ENCODE measurements around the gene INS.

INS gene

GRCh38 chr11:2131371-2132236 is 29.4 kb downstream of the INS start:
- Histone ChIP-seq H3K36me3 (peaks cover 67% of the 10 kb centered on the region), H3K9me3 (no peaks in the 10 kb centered on the region), H3K4me1 (peaks cover 27% of the 10 kb centered on the region), H3K4me3 (ENCODE audit: low read depth, low read length) (no peak overlapping the region), H3K27me3 (no peaks in the 10 kb centered on the region)
- DNase-seq: no peak
- TF ChIP-seq CTCF (IDR thresholded peaks at IDR 0.05; ENCODE audit: low read depth, low read length): no peak

- H3K36me3 ChIP-seq: peaks cover 60% of the 10 kb centered on the region
- no peaks in the 10 kb centered on the region for H3K9me3 ChIP-seq
- H3K4me3 ChIP-seq (ENCODE audit: low read depth, low read length): no peak overlapping the region
- DNase-seq: no peak
- H3K4me1 ChIP-seq: peaks cover 27% of the 10 kb centered on the region
- no peak for TF ChIP-seq CTCF (IDR thresholded peaks at IDR 0.05; ENCODE audit: low read depth, low read length)
- no peaks in the 10 kb centered on the region for H3K27me3 ChIP-seq
These were observed 30.1 kb downstream of the INS start for GRCh38 chr11:2130881-2131352.

- H3K4me1 ChIP-seq: peaks cover 27% of the 10 kb centered on the region
- H3K27me3 ChIP-seq: no peaks in the 10 kb centered on the region
- DNase-seq: no peak
- no peaks in the 10 kb centered on the region for H3K9me3 ChIP-seq
- H3K4me3 ChIP-seq (ENCODE audit: low read depth, low read length): no peak overlapping the region
- TF ChIP-seq CTCF (IDR thresholded peaks at IDR 0.05; ENCODE audit: low read depth, low read length): no peak
- H3K36me3 ChIP-seq: peaks cover 49% of the 10 kb centered on the region
These were observed 31.2 kb downstream of the INS start for GRCh38 chr11:2129699-2130366.

- DNase-seq: no peak
- no peaks in the 10 kb centered on the region for H3K27me3 ChIP-seq
- TF ChIP-seq CTCF (IDR thresholded peaks at IDR 0.05; ENCODE audit: low read depth, low read length): no peak
These were observed 31.7 kb downstream of the INS start for GRCh38 chr11:2129308-2129698.

GRCh38 chr11:2128511-2129307 is 32.3 kb downstream of the INS start:
- H3K27me3 ChIP-seq: no peaks in the 10 kb centered on the region
- TF ChIP-seq CTCF (IDR thresholded peaks at IDR 0.05; ENCODE audit: low read depth, low read length): no peak
- no peak for DNase-seq
- H3K4me3 ChIP-seq (ENCODE audit: low read depth, low read length): no peak overlapping the region
- H3K36me3 ChIP-seq: peaks cover 38% of the 10 kb centered on the region
- H3K4me1 ChIP-seq: peaks cover 27% of the 10 kb centered on the region
- H3K9me3 ChIP-seq: no peaks in the 10 kb centered on the region

More at GRCh38 chr11:2129308-2129698, 31.7 kb downstream of the INS start:
- peaks cover 44% of the 10 kb centered on the region for H3K36me3 ChIP-seq
- no peaks in the 10 kb centered on the region for H3K9me3 ChIP-seq
- no peak overlapping the region for H3K4me3 ChIP-seq (ENCODE audit: low read depth, low read length)
- peaks cover 27% of the 10 kb centered on the region for H3K4me1 ChIP-seq
